WTC11 (cell line): ENCODE data around the gene HDAC10. TPM values are rescaled to one million over a fixed set of nuclear protein-coding genes. Genes with fewer than 3 reads are reported as not detected.

Experiments used
- ATAC-seq: fragments of 200-7000 bp; cut with Tn5 transposase; 2 replicates; pipeline ENCODE4 v1.10.0; 2021; ENCODE audit warnings: mild to moderate bottlenecking, moderate library complexity
- CTCF ChIA-PET: fragments of 300-600 bp; sonication (Branson Sonifier 250); formaldehyde crosslinking; loops from one replicate; lab custom pipeline; 2021; ENCODE audit warnings: antibody characterized with exemption; lab: Charles Lee
- POLR2A ChIA-PET: fragments of 350-600 bp; sonication (Branson Sonifier 250); formaldehyde crosslinking; loops from one replicate; lab custom pipeline; 2021; ENCODE audit warnings: antibody characterized with exemption; lab: Charles Lee
- DNase-seq: peaks from one replicate; pipeline ENCODE4 v3.0.0; 2021; ENCODE audit warnings: low spot score
- H3K27ac Mint-ChIP-seq: 2 replicates; pipeline ENCODE4 v1.8.0; 2021; ENCODE audit warnings: mixed read lengths
- H3K27me3 Mint-ChIP-seq: 2 replicates; pipeline ENCODE4 v1.8.0; 2021; ENCODE audit warnings: low read depth, mild to moderate bottlenecking, moderate library complexity, mixed read lengths
- H3K36me3 Mint-ChIP-seq: 2 replicates; pipeline ENCODE4 v1.8.0; 2021; ENCODE audit warnings: mixed read lengths
- H3K4me1 Mint-ChIP-seq: 2 replicates; pipeline ENCODE4 v1.8.0; 2022; ENCODE audit warnings: mixed read lengths
- H3K4me3 Mint-ChIP-seq: 2 replicates; pipeline ENCODE4 v1.8.0; 2021; ENCODE audit warnings: mild to moderate bottlenecking, moderate library complexity, mixed read lengths
- H3K9me3 Mint-ChIP-seq: 2 replicates; pipeline ENCODE4 v1.8.0; 2021; ENCODE audit warnings: mixed read lengths
- AFF4 ChIP-seq: sonication (generic); formaldehyde crosslinking; IDR thresholded peaks from 2 replicates; pipeline ENCODE4 v1.8.1; 2023; ENCODE audit warnings: mild to moderate bottlenecking, missing genetic modification reagents, borderline replicate concordance
- E2F5 ChIP-seq: sonication (generic); formaldehyde crosslinking; IDR thresholded peaks from 2 replicates; pipeline ENCODE4 v1.8.1; 2022; ENCODE audit warnings: mild to moderate bottlenecking, moderate library complexity, missing genetic modification reagents
- ELF4 ChIP-seq: sonication (generic); formaldehyde crosslinking; IDR thresholded peaks from 2 replicates; pipeline ENCODE4 v1.8.1; 2022; ENCODE audit warnings: low read depth, mild to moderate bottlenecking, moderate library complexity, missing genetic modification reagents
- EMX1 ChIP-seq: fragments of 250-450 bp; sonication (Bioruptor Pico); IDR thresholded peaks from 2 replicates; pipeline ENCODE4 v1.8.0; 2021; ENCODE audit warnings: mild to moderate bottlenecking
- ETV6 ChIP-seq: sonication (generic); formaldehyde crosslinking; IDR thresholded peaks from 2 replicates; pipeline ENCODE4 v1.8.1; 2022; ENCODE audit warnings: mild to moderate bottlenecking, missing genetic modification reagents
- KAT7 ChIP-seq: sonication (generic); formaldehyde crosslinking; IDR thresholded peaks from 2 replicates; pipeline ENCODE4 v1.8.1; 2023; ENCODE audit warnings: missing genetic modification reagents, mild to moderate bottlenecking, borderline replicate concordance
- MXD4 ChIP-seq: fragments of 250-450 bp; sonication (Bioruptor Pico); IDR thresholded peaks from 2 replicates; pipeline ENCODE4 v1.8.0; 2021; ENCODE audit warnings: mild to moderate bottlenecking, moderate library complexity, borderline replicate concordance
- MYBL2 ChIP-seq: sonication (generic); formaldehyde crosslinking; IDR thresholded peaks from 2 replicates; pipeline ENCODE4 v1.8.1; 2023; ENCODE audit warnings: mild to moderate bottlenecking, moderate library complexity, missing genetic modification reagents
- NFE2L1 ChIP-seq: sonication (generic); formaldehyde crosslinking; IDR thresholded peaks from 2 replicates; pipeline ENCODE4 v1.8.1; 2023; ENCODE audit warnings: missing genetic modification reagents
- NFYB ChIP-seq: sonication (generic); formaldehyde crosslinking; conservative IDR thresholded peaks from 2 replicates; pipeline ENCODE4 v1.8.0; 2022; ENCODE audit warnings: low read depth, missing genetic modification reagents
- OVOL2 ChIP-seq: fragments of 250-450 bp; sonication (Bioruptor Pico); IDR thresholded peaks from 2 replicates; pipeline ENCODE4 v1.9.0; 2021; ENCODE audit warnings: mild to moderate bottlenecking, borderline replicate concordance
- USF1 ChIP-seq: sonication (generic); formaldehyde crosslinking; IDR thresholded peaks from 2 replicates; pipeline ENCODE4 v1.8.0; 2022; ENCODE audit warnings: mild to moderate bottlenecking, missing genetic modification reagents
- ZNF138 ChIP-seq: sonication (generic); formaldehyde crosslinking; conservative IDR thresholded peaks from 2 replicates; pipeline ENCODE4 v1.8.1; 2022; ENCODE audit warnings: mild to moderate bottlenecking, moderate library complexity, missing genetic modification reagents
- ZNF396 ChIP-seq: fragments of 250-450 bp; sonication (Bioruptor Pico); IDR thresholded peaks from 2 replicates; pipeline ENCODE4 v1.8.0; 2021; ENCODE audit warnings: mild to moderate bottlenecking, moderate library complexity, borderline replicate concordance
- ZNF416 ChIP-seq: fragments of 250-450 bp; sonication (Bioruptor Pico); IDR thresholded peaks from 2 replicates; pipeline ENCODE4 v1.9.0; 2021; ENCODE audit warnings: mild to moderate bottlenecking, inconsistent platforms
- ZNF423 ChIP-seq: fragments of 250-450 bp; sonication (Bioruptor Pico); IDR thresholded peaks from 2 replicates; pipeline ENCODE4 v2.1.2; 2022; ENCODE audit warnings: mild to moderate bottlenecking, moderate library complexity
- total RNA-seq: library from RNA; stranded (reverse); gene quantifications from 3 replicates; pipeline ENCODE4 v1.2.3, GENCODE V29; 2021
- TF ChIP-seq, protein P1 (sequence below): sonication (generic); formaldehyde crosslinking; IDR thresholded peaks from 2 replicates; pipeline ENCODE4 v1.8.1; 2023; ENCODE audit warnings: mild to moderate bottlenecking, missing genetic modification reagents, moderate library complexity
- TF ChIP-seq, protein P2 (sequence below): fragments of 250-450 bp; sonication (Bioruptor Pico); IDR thresholded peaks from 2 replicates; pipeline ENCODE4 v1.9.0; 2021; ENCODE audit warnings: mild to moderate bottlenecking
- TF ChIP-seq, protein P3 (sequence below): sonication (generic); formaldehyde crosslinking; IDR thresholded peaks from 2 replicates; pipeline ENCODE4 v1.8.1; 2023; ENCODE audit warnings: mild to moderate bottlenecking, missing genetic modification reagents, moderate library complexity
- TF ChIP-seq, protein P4 (sequence below): sonication (generic); formaldehyde crosslinking; IDR thresholded peaks from 2 replicates; pipeline ENCODE4 v1.8.0; 2023; ENCODE audit warnings: missing genetic modification reagents

HDAC10 gene
- total RNA-seq, 1 experiment from 2014 or later: 40.9 TPM

- Mint-ChIP-seq H3K27me3 (no peaks in the 10 kb centered on the region), H3K36me3 (peaks cover 9% of the 10 kb centered on the region), H3K27ac (no peak overlapping the region), H3K4me1 (peaks cover 12% of the 10 kb centered on the region), H3K4me3 (no peak overlapping the region), H3K9me3 (peaks cover 4% of the 10 kb centered on the region; the same call in 1 of the 2 replicates)
- ChIA-PET POLR2A (no interaction called here), CTCF (interaction anchor here (0.9 kb wide), 1 partner anchor 8 kb away, joined by 7 read pairs; no protein-coding TSS in a partner anchor)
- TF ChIP-seq MYBL2 (no peak), ZNF423 (no peak), ZNF416 (no peak), ELF4 (CRISPR knock-in tag) (no peak), EMX1 (CRISPR knock-in tag) (no peak), NFYB (CRISPR knock-in tag) (no peak)
- TF ChIP-seq, protein P1, sequence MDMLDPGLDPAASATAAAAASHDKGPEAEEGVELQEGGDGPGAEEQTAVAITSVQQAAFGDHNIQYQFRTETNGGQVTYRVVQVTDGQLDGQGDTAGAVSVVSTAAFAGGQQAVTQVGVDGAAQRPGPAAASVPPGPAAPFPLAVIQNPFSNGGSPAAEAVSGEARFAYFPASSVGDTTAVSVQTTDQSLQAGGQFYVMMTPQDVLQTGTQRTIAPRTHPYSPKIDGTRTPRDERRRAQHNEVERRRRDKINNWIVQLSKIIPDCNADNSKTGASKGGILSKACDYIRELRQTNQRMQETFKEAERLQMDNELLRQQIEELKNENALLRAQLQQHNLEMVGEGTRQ (CRISPR knock-in tag): no peak
- DNase-seq (no peak), ATAC-seq (no peak)
Observed at GRCh38 chr22:50198624-50199017, 52.4 kb downstream of the HDAC10 start.

- POLR2A ChIA-PET: no interaction called here
- TF ChIP-seq ETV6 (CRISPR knock-in tag): no peak
- no peak for TF ChIP-seq USF1 (CRISPR knock-in tag)
- TF ChIP-seq, protein P1 (CRISPR knock-in tag): no peak
- TF ChIP-seq E2F5 (CRISPR knock-in tag): no peak
- TF ChIP-seq, protein P2, sequence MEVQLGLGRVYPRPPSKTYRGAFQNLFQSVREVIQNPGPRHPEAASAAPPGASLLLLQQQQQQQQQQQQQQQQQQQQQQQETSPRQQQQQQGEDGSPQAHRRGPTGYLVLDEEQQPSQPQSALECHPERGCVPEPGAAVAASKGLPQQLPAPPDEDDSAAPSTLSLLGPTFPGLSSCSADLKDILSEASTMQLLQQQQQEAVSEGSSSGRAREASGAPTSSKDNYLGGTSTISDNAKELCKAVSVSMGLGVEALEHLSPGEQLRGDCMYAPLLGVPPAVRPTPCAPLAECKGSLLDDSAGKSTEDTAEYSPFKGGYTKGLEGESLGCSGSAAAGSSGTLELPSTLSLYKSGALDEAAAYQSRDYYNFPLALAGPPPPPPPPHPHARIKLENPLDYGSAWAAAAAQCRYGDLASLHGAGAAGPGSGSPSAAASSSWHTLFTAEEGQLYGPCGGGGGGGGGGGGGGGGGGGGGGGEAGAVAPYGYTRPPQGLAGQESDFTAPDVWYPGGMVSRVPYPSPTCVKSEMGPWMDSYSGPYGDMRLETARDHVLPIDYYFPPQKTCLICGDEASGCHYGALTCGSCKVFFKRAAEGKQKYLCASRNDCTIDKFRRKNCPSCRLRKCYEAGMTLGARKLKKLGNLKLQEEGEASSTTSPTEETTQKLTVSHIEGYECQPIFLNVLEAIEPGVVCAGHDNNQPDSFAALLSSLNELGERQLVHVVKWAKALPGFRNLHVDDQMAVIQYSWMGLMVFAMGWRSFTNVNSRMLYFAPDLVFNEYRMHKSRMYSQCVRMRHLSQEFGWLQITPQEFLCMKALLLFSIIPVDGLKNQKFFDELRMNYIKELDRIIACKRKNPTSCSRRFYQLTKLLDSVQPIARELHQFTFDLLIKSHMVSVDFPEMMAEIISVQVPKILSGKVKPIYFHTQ (CRISPR knock-in tag): no peak
- TF ChIP-seq NFE2L1 (CRISPR knock-in tag): no peak
- no peak for TF ChIP-seq ZNF396 (CRISPR knock-in tag)
- TF ChIP-seq KAT7: no peak
- TF ChIP-seq EMX1 (CRISPR knock-in tag): no peak
- TF ChIP-seq, protein P3, sequence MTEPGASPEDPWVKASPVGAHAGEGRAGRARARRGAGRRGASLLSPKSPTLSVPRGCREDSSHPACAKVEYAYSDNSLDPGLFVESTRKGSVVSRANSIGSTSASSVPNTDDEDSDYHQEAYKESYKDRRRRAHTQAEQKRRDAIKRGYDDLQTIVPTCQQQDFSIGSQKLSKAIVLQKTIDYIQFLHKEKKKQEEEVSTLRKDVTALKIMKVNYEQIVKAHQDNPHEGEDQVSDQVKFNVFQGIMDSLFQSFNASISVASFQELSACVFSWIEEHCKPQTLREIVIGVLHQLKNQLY (CRISPR knock-in tag): no peak
- no peak for TF ChIP-seq MXD4 (CRISPR knock-in tag)
- TF ChIP-seq ZNF138 (CRISPR knock-in tag): no peak
- TF ChIP-seq OVOL2 (CRISPR knock-in tag): no peak
- no peak for TF ChIP-seq AFF4 (CRISPR knock-in tag)
- TF ChIP-seq, protein P4, sequence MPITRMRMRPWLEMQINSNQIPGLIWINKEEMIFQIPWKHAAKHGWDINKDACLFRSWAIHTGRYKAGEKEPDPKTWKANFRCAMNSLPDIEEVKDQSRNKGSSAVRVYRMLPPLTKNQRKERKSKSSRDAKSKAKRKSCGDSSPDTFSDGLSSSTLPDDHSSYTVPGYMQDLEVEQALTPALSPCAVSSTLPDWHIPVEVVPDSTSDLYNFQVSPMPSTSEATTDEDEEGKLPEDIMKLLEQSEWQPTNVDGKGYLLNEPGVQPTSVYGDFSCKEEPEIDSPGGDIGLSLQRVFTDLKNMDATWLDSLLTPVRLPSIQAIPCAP (CRISPR knock-in tag): no peak
- Mint-ChIP-seq H3K4me1 (peaks cover 12% of the 10 kb centered on the region), H3K4me3 (no peak overlapping the region), H3K9me3 (no peaks in the 10 kb centered on the region), H3K36me3 (peaks cover 3% of the 10 kb centered on the region; the same call in 1 of the 2 replicates), H3K27ac (no peak overlapping the region), H3K27me3 (no peaks in the 10 kb centered on the region)
- ATAC-seq (no peak), DNase-seq (no peak)
- CTCF ChIA-PET: interaction anchor here (0.9 kb wide), 1 partner anchor 9 kb away, joined by 7 read pairs; no protein-coding TSS in a partner anchor
Observed at GRCh38 chr22:50197856-50198623, 53.0 kb downstream of the HDAC10 start.
